NCI-H2029 (cell line): ENCODE measurements around the gene TPSAB1.
"Not testable (repeated sequence)": the region's sequence is repeated elsewhere in the genome, so short reads cannot be mapped to it uniquely, and the experiment has no call there.

Experiments used
- DNase-seq: peaks from one replicate; lab custom pipeline; 2025; lab: John Stamatoyannopoulos, UW

The TPSAB1 gene

DNA sequence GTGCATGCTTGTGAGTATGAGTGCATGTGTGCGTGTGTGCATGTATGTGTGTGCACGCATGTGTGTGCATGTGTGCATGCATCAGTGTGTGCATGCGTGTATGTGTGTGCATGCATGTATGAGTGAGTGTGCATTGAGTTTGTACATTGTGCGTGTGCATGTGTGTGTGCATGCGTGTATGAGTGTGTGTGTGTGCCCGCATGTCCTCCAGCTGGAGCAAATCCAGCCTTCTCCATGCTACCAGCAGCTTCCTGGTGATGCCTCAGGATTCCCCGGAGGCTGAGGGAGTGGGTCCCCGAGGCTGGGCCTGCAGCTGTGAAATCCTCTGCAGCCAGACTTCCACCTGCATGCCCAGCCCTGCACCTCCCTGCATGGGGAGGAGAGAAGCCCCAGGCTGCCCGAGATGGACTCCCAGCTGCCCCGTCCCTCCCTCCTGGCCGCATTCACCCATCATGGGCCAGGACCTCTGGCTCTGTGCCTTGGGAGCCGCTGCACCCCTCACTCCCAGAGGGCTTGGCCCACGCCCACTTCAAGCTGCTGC, 24.7 kb downstream of the TPSAB1 start:
- no peak for DNase-seq

DNA sequence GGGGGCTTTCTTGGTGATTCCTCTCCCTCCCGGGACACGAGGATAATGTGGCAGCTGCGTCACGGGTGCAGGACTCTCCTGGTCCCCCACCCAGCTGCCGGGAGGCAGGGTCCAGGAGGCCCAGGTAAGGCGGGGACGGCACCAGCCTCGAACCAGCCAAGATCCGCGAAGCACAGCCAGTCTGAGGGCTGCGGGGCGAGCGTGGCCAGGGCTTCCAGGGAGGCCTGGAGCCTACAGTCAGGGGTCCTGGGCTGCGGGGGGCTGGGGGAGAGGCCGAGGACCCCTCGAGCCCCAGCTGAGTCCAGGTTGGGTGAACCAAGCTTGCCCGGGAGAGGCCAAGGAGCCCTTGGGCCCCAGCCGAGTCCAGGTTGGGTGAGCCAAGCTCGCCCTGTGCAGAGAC, 25.3 kb downstream of the TPSAB1 start:
- no peak for DNase-seq

DNA sequence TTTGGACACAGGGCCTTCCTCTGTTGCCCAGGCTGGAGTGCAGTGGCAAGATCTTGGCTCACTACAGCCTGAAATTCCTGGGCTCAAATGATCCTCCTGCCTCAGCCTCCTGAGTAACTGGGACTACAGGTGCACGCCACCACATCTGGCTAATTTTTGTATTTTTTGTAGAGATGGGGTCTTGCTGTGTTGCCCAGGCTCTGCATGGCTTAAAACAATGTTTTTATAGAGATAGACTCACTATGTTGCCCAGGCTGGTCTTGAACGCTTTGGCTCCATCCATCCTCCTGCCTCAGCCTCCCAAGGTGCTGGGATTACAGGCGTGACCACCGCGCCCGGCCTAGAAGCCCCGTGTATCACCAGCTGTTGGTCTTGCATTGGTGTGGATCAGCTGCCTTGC, 28.9 kb downstream of the TPSAB1 start:
- DNase-seq, result not testable (repeated sequence)

DNA sequence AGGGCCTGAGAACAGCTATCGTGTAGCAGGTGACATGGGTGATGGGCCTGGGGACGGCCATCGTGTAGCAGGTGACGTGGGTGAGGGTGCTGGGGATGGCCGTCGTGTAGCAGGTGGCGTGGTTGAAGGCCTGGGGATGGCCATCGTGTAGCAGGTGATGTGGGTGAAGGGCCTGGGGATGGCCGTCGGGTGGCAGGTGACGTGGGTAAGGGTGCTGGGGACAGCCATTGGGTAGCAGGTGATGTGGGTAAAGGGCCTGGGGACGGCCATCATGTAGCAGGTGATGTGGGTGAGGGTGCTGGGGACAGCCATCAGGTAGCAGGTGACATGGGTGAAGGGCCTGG, 30.8 kb downstream of the TPSAB1 start:
- no peak for DNase-seq

DNA sequence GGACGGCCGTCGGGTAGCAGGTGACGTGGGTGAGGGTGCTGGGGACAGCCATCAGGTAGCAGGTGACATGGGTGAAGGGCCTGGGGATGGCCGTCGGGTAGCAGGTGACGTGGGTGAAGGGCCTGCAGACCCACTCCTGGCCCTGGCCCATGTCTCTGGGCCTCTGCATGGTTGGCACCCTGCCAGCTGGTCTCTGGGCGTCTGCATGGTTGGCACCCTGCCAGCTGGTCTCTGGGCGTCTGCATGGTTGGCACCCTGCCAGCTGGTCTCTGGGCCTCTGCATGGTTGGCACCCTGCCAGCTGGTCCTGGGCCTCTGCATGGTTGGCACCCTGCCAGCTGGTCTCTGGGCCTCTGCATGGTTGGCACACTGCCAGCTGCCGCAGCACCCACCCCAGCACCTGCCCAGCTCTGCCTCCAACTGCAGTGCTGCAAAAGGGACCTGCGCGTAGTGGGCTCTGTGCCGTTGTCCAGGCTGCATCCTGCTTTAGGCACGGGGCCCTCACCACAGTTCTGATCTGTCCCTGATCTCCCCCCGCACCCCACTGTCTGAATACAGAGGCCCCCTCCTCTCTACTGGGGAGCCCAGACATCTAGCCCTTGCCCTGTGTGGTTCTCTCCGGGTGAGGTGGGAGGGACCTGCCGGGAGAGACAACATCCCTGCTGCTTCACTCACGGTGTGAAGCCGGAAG, 31.4 kb downstream of the TPSAB1 start:
- DNase-seq, result peak; percentile 86

DNA sequence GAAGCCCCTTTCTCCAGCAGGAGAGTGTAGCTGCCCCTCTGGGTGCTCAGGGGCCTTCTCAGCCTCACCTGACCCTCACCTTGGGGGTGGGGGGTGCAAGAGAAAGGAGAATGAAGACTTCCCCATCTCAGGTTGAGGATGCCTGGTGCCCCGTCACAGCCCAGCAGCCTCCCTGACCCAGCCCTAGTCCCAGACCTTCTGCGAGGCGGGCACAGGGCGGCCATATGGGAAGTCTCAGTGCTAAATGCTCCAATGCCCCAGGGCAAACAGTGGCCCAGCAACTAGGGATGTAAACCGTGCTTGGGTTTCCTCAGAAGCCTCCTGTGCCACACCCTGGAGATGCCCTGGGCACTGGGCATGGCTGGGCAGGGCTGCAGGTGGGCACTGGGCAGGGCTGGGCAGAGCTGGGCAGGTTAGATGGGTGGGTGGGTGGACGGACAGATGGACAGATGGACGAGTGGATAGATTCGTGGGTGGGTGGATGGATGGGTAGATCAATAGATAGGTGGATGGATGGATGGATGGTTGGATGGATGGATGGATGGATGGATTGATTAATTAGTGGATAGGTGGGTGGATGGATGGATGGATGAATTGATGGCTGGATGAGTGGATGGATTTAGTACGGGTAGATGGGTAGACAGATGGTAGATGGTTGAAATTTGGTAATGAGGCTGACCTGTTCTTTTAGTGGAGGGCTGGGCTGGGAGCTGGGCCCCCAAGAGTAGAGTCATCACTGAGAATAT, 32.1 kb downstream of the TPSAB1 start:
- DNase-seq, result no peak

DNA sequence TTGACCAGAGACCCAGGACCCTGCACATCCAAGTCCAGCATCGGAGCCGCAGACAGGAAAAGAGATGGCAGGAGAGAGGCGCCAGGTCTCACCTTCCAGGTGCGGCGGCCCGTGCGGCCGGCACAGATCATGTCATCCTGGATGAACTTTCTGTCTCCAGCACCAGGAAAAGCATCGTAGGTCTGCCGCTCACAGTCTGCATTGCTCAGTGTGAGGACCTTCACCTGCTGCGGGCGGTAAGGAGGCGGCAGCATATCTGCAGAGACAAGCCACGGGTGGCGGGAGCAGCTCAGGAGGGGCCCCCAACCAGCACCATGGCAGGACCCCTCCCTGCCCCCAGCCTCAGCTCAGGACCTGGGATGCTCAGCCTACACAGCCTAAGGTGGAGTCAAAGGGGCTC, 33.3 kb downstream of the TPSAB1 start:
- DNase-seq, result no peak

DNA sequence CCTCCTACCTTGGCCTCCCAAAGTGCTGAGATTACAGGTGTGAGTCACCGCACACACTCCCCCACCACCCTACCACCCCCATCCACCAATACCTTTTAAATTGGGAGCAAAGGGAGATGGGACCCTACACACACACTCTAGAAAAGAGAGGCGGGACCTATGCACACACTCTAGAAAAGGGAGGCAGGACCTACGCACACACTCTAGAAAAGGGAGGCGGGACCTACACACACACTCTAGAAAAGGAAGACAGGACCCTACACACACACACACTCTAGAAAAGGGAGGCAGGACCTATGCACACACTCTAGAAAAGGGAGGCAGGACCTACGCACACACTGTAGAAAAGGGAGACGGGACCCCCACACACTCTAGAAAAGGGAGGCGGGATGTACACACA, 34.3 kb downstream of the TPSAB1 start:
- no peak for DNase-seq

DNA sequence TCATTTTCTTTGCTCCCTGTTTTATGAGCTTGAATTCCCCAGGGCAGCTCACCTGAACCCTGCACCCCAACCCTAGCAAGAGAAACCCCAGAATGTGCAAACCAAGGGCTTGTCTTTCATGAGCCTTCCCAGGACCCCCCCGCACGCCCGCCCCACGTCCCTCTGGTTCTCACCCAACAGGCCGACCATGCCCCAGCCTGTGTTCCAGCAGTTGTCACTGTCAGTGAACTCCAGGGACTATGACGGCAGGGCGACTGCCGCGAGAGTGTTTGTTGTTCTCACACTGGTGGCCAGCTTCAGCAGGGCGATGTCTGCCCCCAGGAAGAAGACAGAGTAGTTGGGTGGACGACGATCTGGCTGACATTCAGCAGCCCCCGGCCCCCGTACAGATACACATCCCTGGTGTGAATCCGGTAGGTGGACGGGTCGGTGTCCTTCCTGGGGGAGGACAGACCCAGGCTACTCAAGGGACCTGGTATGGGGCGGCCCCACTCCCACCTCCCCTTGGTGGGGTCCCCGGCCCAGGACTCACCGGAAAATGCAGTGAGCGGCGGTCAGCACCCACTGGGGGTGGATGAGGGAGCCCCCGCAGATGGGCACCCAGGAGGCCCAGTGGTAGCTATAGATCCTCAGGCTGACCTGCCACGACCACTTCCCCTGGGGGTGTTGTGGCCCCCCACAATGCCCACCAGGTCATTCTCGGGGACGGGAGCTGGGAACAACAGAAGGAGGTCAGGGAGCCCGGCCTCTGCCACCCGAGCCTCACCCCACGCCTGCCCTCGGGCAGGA, 35.5 kb downstream of the TPSAB1 start:
- DNase-seq, result no peak

DNA sequence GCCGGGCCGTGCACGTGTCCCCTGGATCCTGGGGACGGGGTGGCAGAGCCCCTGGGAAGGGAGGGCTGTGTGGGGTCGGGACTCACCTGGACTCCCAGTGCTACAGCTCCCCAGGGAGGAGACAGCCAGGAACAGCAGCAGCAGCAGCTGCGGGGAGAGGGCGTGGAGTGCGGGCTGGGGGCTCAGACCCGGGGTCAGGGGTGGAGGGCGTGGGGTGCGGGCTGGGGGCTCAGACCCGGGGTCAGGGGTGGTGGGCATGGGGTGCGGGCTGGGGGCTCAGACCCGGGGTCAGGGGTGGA, 36.0 kb downstream of the TPSAB1 start:
- DNase-seq, result no peak

DNA sequence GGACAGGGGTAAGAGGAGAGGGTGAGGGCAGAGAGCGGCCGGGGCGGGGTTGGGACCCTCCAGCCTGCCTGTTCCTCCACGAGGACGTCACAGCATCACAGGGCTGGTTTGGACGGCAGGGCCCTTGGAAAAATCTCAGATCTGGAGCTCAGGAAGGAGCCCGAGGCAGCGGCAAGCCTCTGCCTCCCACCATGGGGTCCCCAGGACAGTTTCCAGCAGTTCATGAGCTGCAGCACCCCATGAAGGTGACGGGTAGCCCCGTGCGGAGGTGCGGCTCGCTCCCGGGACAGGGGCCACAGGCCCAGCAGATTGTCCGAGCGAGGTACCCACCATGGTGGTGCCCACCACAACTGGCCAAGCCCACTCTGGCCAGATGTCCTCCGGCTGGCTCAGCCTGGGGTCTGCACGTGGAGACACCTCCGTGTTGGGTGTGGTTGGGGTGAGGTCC, 36.7 kb downstream of the TPSAB1 start:
- no peak for DNase-seq

DNA sequence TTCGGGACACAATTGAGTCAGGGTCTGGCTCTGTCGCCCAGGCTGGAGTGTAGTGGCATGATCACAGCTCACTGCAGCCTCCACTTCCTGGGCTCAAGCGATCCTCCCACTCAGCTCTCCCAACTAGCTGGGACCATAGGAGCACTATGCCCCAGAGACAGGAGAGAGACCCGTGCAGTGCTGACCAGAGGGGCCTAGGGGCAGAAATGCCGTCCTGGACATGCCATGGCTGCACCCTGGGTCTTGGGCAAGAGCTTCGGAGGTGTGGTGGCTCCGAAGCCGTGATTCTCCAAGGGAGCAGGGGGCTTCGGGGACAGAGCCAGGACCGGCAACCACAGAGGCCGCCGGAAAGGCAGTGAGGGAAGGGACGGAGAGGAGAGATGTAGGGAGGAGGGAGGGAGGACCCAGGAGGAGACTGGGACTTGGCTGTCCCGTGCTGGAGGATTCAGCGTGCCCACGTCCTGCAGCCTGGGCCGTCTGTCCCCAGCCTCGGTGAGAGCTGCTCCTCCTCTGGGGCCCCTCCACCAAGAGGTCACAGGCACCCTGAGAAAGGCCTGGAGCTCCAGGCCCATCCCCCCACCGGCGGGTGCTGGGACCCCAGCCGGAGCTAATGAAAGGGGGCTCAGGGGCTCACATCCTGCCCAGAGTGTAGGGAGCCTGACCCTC, 37.2 kb downstream of the TPSAB1 start:
- no peak for DNase-seq

DNA sequence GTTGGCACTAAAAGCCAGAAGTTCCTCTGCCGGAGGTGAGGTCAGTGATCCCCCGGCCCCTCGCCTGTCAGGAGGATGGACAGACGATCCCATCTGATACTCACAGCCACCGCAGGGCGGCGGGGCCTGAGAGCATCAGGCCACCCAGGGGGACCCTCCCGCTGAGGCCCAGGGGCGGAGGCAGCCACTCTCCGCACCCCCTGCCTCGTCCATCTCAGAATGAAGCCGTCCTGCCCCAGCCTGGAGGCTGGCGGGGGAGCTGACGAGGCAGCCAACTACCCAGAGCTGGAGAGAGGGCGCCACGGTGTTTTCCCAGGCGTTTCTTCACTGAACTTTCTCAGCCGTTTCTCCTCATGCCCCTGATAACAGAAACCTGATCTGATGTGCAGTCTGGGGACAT, 38.0 kb downstream of the TPSAB1 start:
- no peak for DNase-seq

DNA sequence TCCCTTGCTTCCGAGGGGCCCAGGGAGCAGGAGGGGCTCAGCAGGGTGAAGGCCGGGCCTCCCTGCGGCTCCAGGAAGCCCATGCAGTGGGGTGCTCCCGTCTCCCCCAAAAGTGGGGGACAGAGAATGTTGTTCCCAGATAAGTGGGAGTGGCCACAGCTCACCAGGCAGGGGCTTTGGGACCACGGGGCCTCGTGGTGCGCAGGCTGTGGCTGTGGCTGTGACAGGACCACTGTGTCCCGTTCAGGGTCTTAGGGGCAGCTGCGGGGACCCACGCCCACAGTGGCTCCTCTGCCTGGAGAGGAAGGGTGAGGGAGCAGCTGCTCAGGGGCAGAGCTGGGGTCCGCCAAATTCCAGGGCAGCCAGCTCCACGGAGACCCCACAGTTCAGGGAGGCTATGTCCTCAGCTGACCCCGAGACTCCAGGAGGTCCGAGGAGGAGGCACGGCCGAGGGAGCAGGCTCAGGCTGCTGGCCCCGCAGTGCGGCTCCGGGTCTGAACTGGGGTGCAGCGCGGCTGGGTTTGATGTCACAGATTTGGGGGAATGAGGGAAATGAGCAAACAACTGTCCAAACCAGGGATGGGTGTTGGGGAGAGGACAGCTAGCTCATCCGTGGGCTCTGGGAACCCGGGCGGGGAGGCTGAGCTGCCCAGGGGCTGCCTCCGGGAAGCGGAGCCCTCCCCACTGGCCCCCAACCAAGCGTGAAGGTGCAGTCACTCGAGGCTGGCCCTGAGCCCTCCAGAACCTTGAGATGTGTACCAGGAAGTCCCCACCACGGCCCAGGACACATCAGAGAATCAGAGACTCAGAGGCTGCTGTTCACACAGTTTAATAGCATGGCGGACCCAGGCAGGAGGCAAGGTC, 38.8 kb downstream of the TPSAB1 start:
- no peak for DNase-seq

DNA sequence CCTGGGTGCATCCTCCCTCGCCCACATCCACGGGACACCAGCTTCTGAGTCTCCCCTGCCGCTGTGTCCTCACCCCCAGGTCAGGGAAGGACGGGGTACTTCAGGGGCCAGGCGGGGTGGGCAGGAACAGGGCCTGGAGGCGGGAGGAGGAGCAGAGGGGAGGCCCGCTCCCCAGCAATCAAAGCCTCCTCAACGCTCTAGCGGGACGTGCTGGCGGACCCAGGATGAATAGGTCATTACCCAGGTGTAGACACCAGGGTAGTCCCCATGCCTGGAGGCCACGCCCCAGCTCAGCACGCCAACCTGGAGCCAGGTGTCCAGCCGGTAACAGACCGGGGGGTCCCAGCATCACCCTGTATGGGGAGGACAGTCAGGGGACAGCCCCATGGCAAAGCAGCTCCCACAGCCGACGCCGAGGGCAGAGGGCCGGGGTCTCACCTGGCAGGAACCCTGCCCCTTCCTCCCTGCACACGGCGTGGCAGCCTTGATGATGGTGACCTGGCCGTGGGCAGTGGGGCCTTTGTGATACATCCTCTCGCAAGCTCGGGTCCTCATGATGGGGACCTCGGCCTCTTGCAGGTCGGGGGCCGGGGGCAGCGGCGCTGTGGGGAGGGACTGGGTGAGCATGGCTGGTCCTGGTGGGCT, 39.6 kb downstream of the TPSAB1 start:
- no peak for DNase-seq

DNA sequence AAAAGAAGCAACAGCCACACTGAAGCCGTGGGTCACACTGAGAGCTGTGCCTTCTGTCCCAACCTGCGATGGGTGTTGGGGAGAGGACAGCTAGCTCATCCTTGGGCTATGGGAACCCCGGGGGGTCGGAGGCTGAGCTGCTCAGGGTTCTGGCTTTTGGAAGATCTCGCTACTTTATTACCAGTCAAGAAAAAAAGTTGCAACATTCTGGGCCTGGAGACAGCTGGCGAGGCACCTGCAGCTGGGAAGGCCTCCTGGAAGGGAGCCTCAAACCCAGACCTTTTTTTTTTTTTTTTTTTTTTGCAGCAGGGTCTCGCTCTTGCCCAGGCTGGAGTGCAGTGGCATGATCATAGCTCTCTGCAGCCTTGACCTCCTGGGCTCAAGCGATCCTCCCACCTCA, 40.3 kb downstream of the TPSAB1 start:
- no peak for DNase-seq

DNA sequence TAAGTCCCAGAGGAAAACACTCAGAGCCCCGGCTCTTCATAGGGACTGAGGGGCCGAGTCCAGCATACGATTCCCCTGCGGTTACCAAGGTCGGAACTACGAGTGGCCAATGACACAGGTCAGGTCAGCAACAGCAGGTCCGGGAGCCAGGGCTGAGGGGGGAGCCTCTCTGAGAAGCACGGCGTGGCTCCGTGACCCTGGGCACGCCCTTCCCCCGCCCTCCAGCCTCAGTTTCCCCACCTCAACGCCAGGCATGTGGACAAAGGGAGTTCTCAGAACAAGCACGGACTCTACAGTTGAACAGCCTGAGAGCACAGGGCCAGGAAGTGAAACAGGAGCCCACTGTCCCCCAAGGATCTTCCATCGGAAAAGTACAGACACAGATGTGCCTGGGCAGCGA, 41.0 kb downstream of the TPSAB1 start:
- no peak for DNase-seq

DNA sequence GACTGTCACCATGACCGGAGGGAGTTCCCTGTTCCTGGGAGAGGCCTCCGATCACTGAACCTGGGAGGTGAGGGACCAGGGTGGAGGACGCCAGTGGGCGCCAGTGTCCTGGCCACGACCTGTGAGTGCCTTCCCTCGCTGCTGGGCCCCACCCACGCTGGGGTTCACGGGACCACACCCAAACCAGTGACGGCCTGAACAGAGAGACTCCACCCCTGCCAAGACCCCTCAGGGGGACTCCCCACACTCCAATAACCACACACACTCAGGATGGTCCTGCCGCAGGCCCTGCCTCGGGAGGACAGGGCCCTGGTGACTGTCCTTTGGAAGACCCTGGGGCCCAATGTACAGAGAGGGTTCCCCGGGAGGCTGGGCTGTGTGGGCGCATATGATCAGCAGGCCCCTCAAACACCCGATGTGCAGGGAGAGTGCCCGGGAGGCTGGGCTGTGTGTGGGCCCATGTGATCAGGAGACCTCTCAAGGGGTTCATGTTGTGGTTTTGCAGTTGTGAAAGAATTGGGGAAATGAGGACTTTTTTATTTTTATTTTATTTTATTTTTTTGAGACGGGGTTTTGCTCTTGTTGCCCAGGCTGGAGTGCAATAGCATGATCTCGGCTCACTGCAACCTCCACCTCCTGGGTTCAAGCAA, 41.9 kb downstream of the TPSAB1 start:
- DNase-seq, result no peak

DNA sequence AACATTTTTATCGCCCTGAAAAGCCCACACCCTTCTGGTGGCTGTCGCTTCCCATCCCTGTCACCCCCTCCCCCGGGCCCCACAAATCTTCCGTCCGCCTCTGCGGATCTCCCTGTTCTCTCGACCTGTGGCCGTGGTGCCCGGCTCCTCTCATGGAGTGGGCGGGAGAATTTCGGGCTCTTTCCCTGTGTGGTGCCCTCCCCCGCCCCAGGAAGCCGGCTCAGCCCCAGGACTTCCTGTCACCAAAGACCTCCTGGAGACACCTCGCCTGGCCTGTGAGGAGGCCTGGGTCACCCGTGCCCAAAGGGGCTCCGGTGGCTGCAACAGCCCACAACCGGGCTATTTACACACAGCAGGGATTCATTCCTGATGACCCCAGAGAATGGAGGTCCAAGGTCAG, 42.8 kb downstream of the TPSAB1 start:
- no peak for DNase-seq

DNA sequence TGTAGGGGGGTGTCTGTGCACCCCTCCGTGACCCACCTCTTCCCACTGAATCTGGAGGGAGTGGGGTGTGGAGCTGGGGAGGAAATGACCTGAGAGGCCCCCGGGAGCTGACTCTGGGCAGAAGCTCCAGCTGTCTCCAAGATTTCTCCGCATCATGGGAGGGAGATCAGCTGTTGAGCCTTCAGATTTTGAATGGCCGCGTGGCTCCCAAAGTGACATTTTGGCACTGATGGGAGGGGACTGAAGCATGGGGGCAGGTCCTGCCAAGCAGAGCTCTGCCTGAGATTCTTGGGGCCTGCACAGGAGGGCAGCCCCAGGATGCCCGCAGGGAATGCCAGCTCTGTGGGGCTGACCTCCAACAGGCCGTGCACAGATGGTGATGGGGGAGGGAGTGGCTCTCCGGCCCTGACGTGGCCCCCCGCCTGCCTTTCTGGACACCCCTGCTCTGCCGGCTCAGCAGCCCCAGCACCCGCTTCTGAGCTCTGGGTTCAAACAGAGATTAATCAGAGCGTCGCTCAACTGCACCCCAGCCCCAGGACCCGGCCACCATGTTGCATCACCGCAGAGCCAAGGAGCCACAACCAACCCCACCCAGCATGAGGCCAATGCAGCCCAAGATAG, 43.6 kb downstream of the TPSAB1 start:
- no peak for DNase-seq
